DND-41 (cell line): Measurements from ENCODE around the gene BMP4.

Source experiments
- CTCF ChIP-seq: IDR thresholded peaks from 2 replicates; pipeline ENCODE4 v1.5.1; 2012; ENCODE audit warnings: borderline replicate concordance, low read length, moderate library complexity, mild to moderate bottlenecking; ENCODE audit not compliant: poor library complexity, severe bottlenecking; ENCODE audit errors: extremely low read depth
- EZH2 ChIP-seq: IDR thresholded peaks from 3 replicates; pipeline ENCODE4 v1.6.1; 2012; ENCODE audit warnings: borderline replicate concordance, low read depth, mild to moderate bottlenecking, moderate library complexity, low read length, inconsistent platforms; ENCODE audit not compliant: severe bottlenecking

DNA sequence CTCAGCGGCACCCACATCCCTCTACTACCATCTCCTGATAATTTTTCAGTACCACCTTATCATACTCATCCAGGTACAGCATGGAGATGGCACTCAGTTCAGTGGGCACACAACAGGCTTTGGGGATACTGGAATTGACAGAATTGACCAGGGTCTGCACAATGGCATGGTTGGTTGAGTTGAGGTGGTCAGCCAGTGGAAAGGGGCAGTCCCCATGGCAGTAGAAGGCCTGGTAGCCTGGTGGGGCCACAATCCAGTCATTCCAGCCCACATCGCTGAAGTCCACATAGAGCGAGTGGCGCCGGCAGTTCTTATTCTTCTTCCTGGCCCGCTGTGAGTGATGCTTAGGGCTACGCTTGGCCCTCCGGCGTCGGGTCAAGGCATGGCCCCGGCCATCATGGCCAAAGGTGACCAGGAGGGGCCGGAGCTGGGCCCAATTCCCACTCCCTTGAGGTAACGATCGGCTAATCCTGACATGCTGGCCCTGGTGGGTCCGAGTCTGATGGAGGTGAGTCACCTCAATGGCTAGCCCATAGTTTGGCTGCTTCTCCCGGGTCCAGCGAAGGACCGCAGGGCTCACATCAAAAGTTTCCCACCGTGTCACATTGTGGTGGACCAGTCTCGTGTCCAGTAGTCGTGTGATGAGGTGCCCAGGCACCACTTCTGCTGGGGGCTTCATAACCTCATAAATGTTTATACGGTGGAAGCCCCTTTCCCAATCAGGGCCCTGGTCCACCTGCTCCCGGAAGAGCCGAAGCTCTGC is 6.4 kb downstream of the BMP4 start:
- TF ChIP-seq CTCF (no peak), EZH2 (no peak)
